Parathyroid adenoma (tissue), 2 donors: ENCODE results near the gene RERE.

Source experiments
- H2AFZ ChIP-seq: fragments of 300-600 bp; sonication (generic); one replicate; pipeline ENCODE4 v1.7.0; 2017; ENCODE audit warnings: antibody characterized with exemption, mild to moderate bottlenecking
- H3K27ac ChIP-seq: fragments of 300-600 bp; sonication (generic); one replicate; pipeline ENCODE4 v1.7.0; 2017
- H3K27me3 ChIP-seq: fragments of 300-600 bp; sonication (generic); one replicate; pipeline ENCODE4 v1.7.0; 2017; ENCODE audit warnings: low read length; ENCODE audit not compliant: control insufficient read depth, insufficient read depth
- H3K36me3 ChIP-seq: fragments of 300-600 bp; sonication (generic); one replicate; pipeline ENCODE4 v1.7.0; 2017; ENCODE audit warnings: low read length; ENCODE audit not compliant: control insufficient read depth, insufficient read depth
- H3K4me1 ChIP-seq: fragments of 300-600 bp; sonication (generic); one replicate; pipeline ENCODE4 v1.7.0; 2017; ENCODE audit warnings: control low read depth
- H3K4me2 ChIP-seq: fragments of 300-600 bp; sonication (generic); one replicate; pipeline ENCODE4 v1.7.0; 2017; ENCODE audit warnings: low read length
- H3K4me3 ChIP-seq: fragments of 300-600 bp; sonication (generic); one replicate; pipeline ENCODE4 v1.7.0; 2017; ENCODE audit warnings: low read depth, low read length
- H3K79me2 ChIP-seq: fragments of 300-600 bp; sonication (generic); one replicate; pipeline ENCODE4 v1.7.0; 2017; ENCODE audit warnings: control low read depth
- H3K9ac ChIP-seq: fragments of 300-600 bp; sonication (generic); one replicate; pipeline ENCODE4 v1.7.0; 2017; ENCODE audit warnings: mild to moderate bottlenecking
- H3K9me3 ChIP-seq: fragments of 300-600 bp; sonication (generic); one replicate; pipeline ENCODE4 v1.7.0; 2017; ENCODE audit warnings: low read length; ENCODE audit not compliant: control insufficient read depth
- CTCF ChIP-seq: fragments of 300-600 bp; sonication (generic); IDR thresholded peaks from one replicate; pipeline ENCODE4 v1.7.0; 2017; ENCODE audit warnings: antibody characterized with exemption, mild to moderate bottlenecking
- donor health status: primary hyperparathyroidism.

RERE gene

GRCh38 chr1:8711873-8712412 lies 105.5 kb downstream of the RERE start:
- Histone ChIP-seq H3K4me3 (no peak overlapping the region), H3K27ac (peak overlapping the region; percentile 71), H3K27me3 (no peaks in the 10 kb centered on the region), H3K9me3 (no peaks in the 10 kb centered on the region), H3K4me2 (peak overlapping the region; percentile 51), H2AFZ (no peak overlapping the region), H3K4me1 (peaks cover 2% of the 10 kb centered on the region), H3K36me3 (no peaks in the 10 kb centered on the region), H3K79me2 (peaks cover 2% of the 10 kb centered on the region), H3K9ac (no peak overlapping the region)
- no peak for TF ChIP-seq CTCF

GRCh38 chr1:8711151-8711550 lies 106.3 kb downstream of the RERE start:
- Histone ChIP-seq H3K4me3 (no peak overlapping the region), H3K4me2 (no peak overlapping the region), H3K27me3 (no peaks in the 10 kb centered on the region), H3K36me3 (no peaks in the 10 kb centered on the region), H3K9me3 (no peaks in the 10 kb centered on the region), H3K27ac (peak overlapping the region; percentile 71), H3K9ac (no peak overlapping the region), H3K4me1 (peaks cover under 1% of the 10 kb centered on the region), H2AFZ (no peak overlapping the region), H3K79me2 (peaks cover 2% of the 10 kb centered on the region)
- no peak for TF ChIP-seq CTCF

GRCh38 chr1:8708259-8708658 lies 109.2 kb downstream of the RERE start:
- Histone ChIP-seq H3K4me1 (no peaks in the 10 kb centered on the region), H3K4me2 (no peak overlapping the region), H3K9ac (no peak overlapping the region), H2AFZ (no peak overlapping the region), H3K9me3 (no peaks in the 10 kb centered on the region), H3K4me3 (no peak overlapping the region), H3K79me2 (no peaks in the 10 kb centered on the region), H3K36me3 (no peaks in the 10 kb centered on the region), H3K27me3 (no peaks in the 10 kb centered on the region), H3K27ac (no peak overlapping the region)
- no peak for TF ChIP-seq CTCF

GRCh38 chr1:8706995-8707396 lies 110.4 kb downstream of the RERE start:
- no peaks in the 10 kb centered on the region for H3K9me3 ChIP-seq
- no peaks in the 10 kb centered on the region for H3K4me1 ChIP-seq
- no peaks in the 10 kb centered on the region for H3K27me3 ChIP-seq
- no peak overlapping the region for H2AFZ ChIP-seq
- H3K79me2 ChIP-seq = no peaks in the 10 kb centered on the region
- no peak for TF ChIP-seq CTCF
- H3K9ac ChIP-seq = no peak overlapping the region
- H3K4me3 ChIP-seq = no peak overlapping the region
- H3K4me2 ChIP-seq = no peak overlapping the region
- H3K36me3 ChIP-seq = no peaks in the 10 kb centered on the region
- peak overlapping the region; percentile 47 for H3K27ac ChIP-seq

GRCh38 chr1:8706291-8706690 lies 111.1 kb downstream of the RERE start:
- H3K36me3 ChIP-seq = no peaks in the 10 kb centered on the region
- H3K27ac ChIP-seq = no peak overlapping the region
- H3K4me2 ChIP-seq = peak overlapping the region; percentile 15
- H3K79me2 ChIP-seq = no peaks in the 10 kb centered on the region
- H3K9ac ChIP-seq = no peak overlapping the region
- no peak for TF ChIP-seq CTCF
- H3K4me1 ChIP-seq = no peaks in the 10 kb centered on the region
- H3K27me3 ChIP-seq = no peaks in the 10 kb centered on the region
- H3K9me3 ChIP-seq = no peaks in the 10 kb centered on the region
- H2AFZ ChIP-seq = no peak overlapping the region
- H3K4me3 ChIP-seq = no peak overlapping the region
